K562 (cell line): ENCODE data around the gene THSD8. TPM values are rescaled to one million over a fixed set of nuclear protein-coding genes. Genes with fewer than 3 reads are reported as not detected.

Experiments used
- ETV5 ChIP-seq: sonication (generic); formaldehyde crosslinking; IDR thresholded peaks from 2 replicates; pipeline ENCODE4 v1.4.0; 2020; ENCODE audit warnings: low read depth, mild to moderate bottlenecking, missing genetic modification reagents
- EZH2 ChIP-seq: IDR thresholded peaks from 2 replicates; pipeline ENCODE4 v1.6.1; 2012; ENCODE audit warnings: low read depth, mild to moderate bottlenecking, inconsistent platforms, low read length, borderline replicate concordance
- MECOM ChIP-seq: fragments of 250-450 bp; sonication (Bioruptor Pico); IDR thresholded peaks from 2 replicates; pipeline ENCODE4 v1.8.0; 2022; ENCODE audit warnings: inconsistent platforms
- NBN ChIP-seq: fragments of 450-650 bp; IDR thresholded peaks from 2 replicates; pipeline ENCODE4 v1.6.1; 2016; ENCODE audit warnings: low read depth, mild to moderate bottlenecking
- NEUROD1 ChIP-seq: fragments of 150-350 bp; IDR thresholded peaks from 2 replicates; pipeline ENCODE4 v1.6.1; 2014; ENCODE audit warnings: borderline replicate concordance, low read length, low read depth; ENCODE audit not compliant: partially characterized antibody
- NONO ChIP-seq, 2 experiments: fragments of 200-400 bp in 1 of 2; fragments of 450-650 bp in 1 of 2; formaldehyde crosslinking in 1 of 2; IDR thresholded peaks; 2 replicates each; pipeline ENCODE4 v1.6.1; 2017; ENCODE audit warnings: low read depth in 2 of 2, mild to moderate bottlenecking in 2 of 2, moderate library complexity in 2 of 2, low read length in 1 of 2
- NR1H2 ChIP-seq: sonication (generic); formaldehyde crosslinking; IDR thresholded peaks from 2 replicates; pipeline ENCODE4 v1.4.0; 2020; ENCODE audit warnings: mild to moderate bottlenecking, missing genetic modification reagents
- NR4A1 ChIP-seq, 2 experiments: fragments of 250-450 bp in 1 of 2; fragments of 450-650 bp in 1 of 2; sonication (Bioruptor Pico) in 1 of 2; IDR thresholded peaks; 2 replicates each; pipeline versions ENCODE4 v1.4.0 to v1.6.1; 2016 to 2020; ENCODE audit warnings: mild to moderate bottlenecking in 2 of 2, missing compliant biosample characterization in 1 of 2, missing genetic modification characterization in 1 of 2, moderate library complexity in 1 of 2
- PHF21A ChIP-seq: fragments of 450-650 bp; IDR thresholded peaks from 2 replicates; pipeline ENCODE4 v1.6.1; 2017; ENCODE audit warnings: low read depth, borderline replicate concordance
- RFX1 ChIP-seq: fragments of 450-650 bp; IDR thresholded peaks from 2 replicates; pipeline ENCODE4 v1.6.1; 2016; ENCODE audit warnings: mild to moderate bottlenecking, moderate library complexity
- RNF2 ChIP-seq: sonication (generic); IDR thresholded peaks from 2 replicates; pipeline ENCODE4 v1.6.1; 2016
- SAFB2 ChIP-seq: fragments of 200-400 bp; formaldehyde crosslinking; IDR thresholded peaks from 2 replicates; pipeline ENCODE4 v1.6.1; 2018; ENCODE audit warnings: borderline replicate concordance, low read length, low read depth, moderate library complexity; ENCODE audit not compliant: severe bottlenecking
- SMARCA5 ChIP-seq: fragments of 450-650 bp; IDR thresholded peaks from 2 replicates; pipeline ENCODE4 v1.6.1; 2016
- SMC3 ChIP-seq: conservative IDR thresholded peaks from 2 replicates; pipeline ENCODE4 v1.6.1; 2011; ENCODE audit warnings: low read depth, low read length, improper control_type of control experiment; ENCODE audit not compliant: insufficient read depth
- SRSF9 ChIP-seq: fragments of 200-400 bp; formaldehyde crosslinking; IDR thresholded peaks from 2 replicates; pipeline ENCODE4 v1.6.1; 2017; ENCODE audit warnings: low read depth, low read length, borderline replicate concordance
- ZNF134 ChIP-seq: fragments of 250-450 bp; sonication (Bioruptor Pico); conservative IDR thresholded peaks from 2 replicates; pipeline ENCODE4 v1.4.0; 2020
- ZNF316 ChIP-seq: fragments of 450-650 bp; IDR thresholded peaks from 2 replicates; pipeline ENCODE4 v1.6.1; 2016
- ZNF347 ChIP-seq: fragments of 450-650 bp; formaldehyde crosslinking; IDR thresholded peaks from 2 replicates; pipeline ENCODE4 v1.4.0; 2020; ENCODE audit warnings: low read depth, mild to moderate bottlenecking, moderate library complexity
- ZNF57 ChIP-seq: fragments of 450-650 bp; formaldehyde crosslinking; IDR thresholded peaks from 2 replicates; pipeline ENCODE4 v1.4.0; 2020; ENCODE audit warnings: mild to moderate bottlenecking, moderate library complexity
- ZNF644 ChIP-seq: fragments of 200-800 bp; sonication (Bioruptor generic); IDR thresholded peaks from 2 replicates; pipeline ENCODE4 v1.6.1; 2016; ENCODE audit warnings: low read depth, missing genetic modification characterization, missing compliant biosample characterization
- polyA plus RNA-seq, 8 experiments: library from polyadenylated mRNA; depleted of rRNA in 4 of 8; stranded (reverse) in 5 of 8; unstranded in 3 of 8; fragments of >200 nt; fragmentation: Nextera tagmentation in 2 of 8; fragmentation: Illumina TruSeq in 1 of 8; extraction: Ambion mirVana in 2 of 8; extraction: Trizol in 1 of 8; gene quantifications; 2 replicates each; pipeline versions ENCODE4 v1.2.1 to v1.2.3, GENCODE V29; 2011 to 2014; ENCODE audit warnings: inconsistent platforms in 1 of 8, missing spikeins in 1 of 8
- total RNA-seq, 7 experiments: library from RNA; depleted of rRNA in 6 of 7; stranded (reverse); fragments of >200 nt in 6 of 7; fragmentation: Illumina TruSeq in 2 of 7; extraction: Trizol in 2 of 7; gene quantifications; 2 replicates each; pipeline versions ENCODE4 v1.2.1 to v1.2.3, GENCODE V29; 2011 to 2021; ENCODE audit warnings: low replicate concordance in 1 of 7
- TF ChIP-seq, protein P1 (sequence below): fragments of 200-800 bp; sonication (Bioruptor generic); IDR thresholded peaks from 2 replicates; pipeline ENCODE4 v1.6.1; 2017; ENCODE audit warnings: missing genetic modification characterization, missing compliant biosample characterization
- TF ChIP-seq, protein P2 (sequence below), 2 experiments: fragments of 450-650 bp; conservative IDR thresholded peaks; 2 replicates each; pipeline ENCODE4 v1.6.1; 2017; ENCODE audit warnings: mild to moderate bottlenecking in 2 of 2, moderate library complexity in 2 of 2
- TF ChIP-seq, protein P3 (sequence below), 3 experiments: fragments of 200-800 bp in 1 of 3; sonication (Bioruptor generic) in 1 of 3; sonication (generic) in 1 of 3; formaldehyde crosslinking in 1 of 3; IDR thresholded peaks; 2 replicates each; pipeline versions ENCODE4 v1.6.1 to v1.8.0; 2016 to 2022; ENCODE audit warnings: mild to moderate bottlenecking in 2 of 3, missing compliant biosample characterization in 2 of 3, missing genetic modification characterization in 2 of 3, missing genetic modification reagents in 1 of 3
- TF ChIP-seq, protein P4 (sequence below): fragments of 450-650 bp; formaldehyde crosslinking; IDR thresholded peaks from 2 replicates; pipeline ENCODE4 v1.4.0; 2022; ENCODE audit warnings: missing genetic modification characterization

Gene THSD8
- total and polyA plus RNA-seq, 9 of the 15 experiments (the other 6 are each of a cell fraction or from before 2014, with no cell fraction given), result 8.4 to 42.4 (median 19.9) TPM; not detected in 2

DNA sequence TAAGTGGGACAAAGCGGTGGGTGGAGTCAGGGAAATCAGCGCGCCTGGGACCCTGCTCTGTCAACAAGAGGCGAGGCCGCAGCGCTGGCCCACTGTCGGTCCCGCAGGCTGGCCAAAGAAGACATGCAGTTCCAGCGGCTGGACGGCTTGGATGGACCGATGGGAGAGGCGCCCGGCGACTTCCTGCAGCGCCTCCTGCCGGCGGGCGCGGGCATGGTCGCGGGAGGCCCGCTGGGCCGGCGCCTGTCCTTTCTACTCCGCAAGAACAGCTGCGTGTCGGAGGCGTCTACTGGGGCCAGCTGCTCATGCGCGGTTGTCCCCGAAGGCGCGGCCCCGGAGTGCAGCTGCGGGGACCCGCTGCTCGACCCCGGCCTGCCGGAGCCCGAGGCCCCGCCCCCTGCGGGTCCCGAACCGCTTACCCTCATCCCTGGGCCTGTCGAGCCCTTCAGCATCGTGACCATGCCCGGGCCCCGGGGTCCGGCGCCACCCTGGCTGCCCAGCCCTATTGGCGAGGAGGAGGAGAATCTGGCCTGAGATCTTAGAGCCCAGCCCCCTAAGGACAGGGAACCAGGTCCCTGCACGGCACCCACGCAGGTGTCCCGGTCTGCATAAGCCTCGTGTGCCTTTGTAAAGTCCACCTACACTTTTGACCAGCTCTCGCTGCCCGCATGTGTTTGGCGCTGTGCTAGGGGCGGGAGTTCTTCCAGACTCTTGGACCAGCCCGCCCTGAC, 44.2 kb upstream of the THSD8 start (continued):
- TF ChIP-seq SMC3 (peak; percentile 60), ZNF316 (no peak), ZNF347 (CRISPR knock-in tag) (no peak), NEUROD1 (no peak), SRSF9 (no peak), NBN (no peak), RFX1 (no peak), ZNF134 (CRISPR knock-in tag) (no peak), ETV5 (CRISPR knock-in tag) (no peak), RNF2 (no peak), SAFB2 (no peak), ZNF57 (CRISPR knock-in tag) (no peak), NR4A1 (CRISPR knock-in tag; IDR thresholded peaks at IDR 0.05) (no peak), NR4A1 (tag; IDR thresholded peaks at IDR 0.05) (no peak), ZNF644 (tag) (no peak), NR1H2 (CRISPR knock-in tag) (no peak), SMARCA5 (no peak), EZH2 (no peak), NONO (IDR thresholded peaks at IDR 0.05; ENCODE audit: low read depth in 2 of 2, low read length in 1 of 2) (peak in 1 of 2 experiments; percentile 61; a peak in 1 of 4 replicates), PHF21A (no peak), MECOM (CRISPR knock-in tag) (no peak)
- TF ChIP-seq, protein P1, sequence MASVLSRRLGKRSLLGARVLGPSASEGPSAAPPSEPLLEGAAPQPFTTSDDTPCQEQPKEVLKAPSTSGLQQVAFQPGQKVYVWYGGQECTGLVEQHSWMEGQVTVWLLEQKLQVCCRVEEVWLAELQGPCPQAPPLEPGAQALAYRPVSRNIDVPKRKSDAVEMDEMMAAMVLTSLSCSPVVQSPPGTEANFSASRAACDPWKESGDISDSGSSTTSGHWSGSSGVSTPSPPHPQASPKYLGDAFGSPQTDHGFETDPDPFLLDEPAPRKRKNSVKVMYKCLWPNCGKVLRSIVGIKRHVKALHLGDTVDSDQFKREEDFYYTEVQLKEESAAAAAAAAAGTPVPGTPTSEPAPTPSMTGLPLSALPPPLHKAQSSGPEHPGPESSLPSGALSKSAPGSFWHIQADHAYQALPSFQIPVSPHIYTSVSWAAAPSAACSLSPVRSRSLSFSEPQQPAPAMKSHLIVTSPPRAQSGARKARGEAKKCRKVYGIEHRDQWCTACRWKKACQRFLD (CRISPR knock-in tag), result no peak
- TF ChIP-seq, protein P2, sequence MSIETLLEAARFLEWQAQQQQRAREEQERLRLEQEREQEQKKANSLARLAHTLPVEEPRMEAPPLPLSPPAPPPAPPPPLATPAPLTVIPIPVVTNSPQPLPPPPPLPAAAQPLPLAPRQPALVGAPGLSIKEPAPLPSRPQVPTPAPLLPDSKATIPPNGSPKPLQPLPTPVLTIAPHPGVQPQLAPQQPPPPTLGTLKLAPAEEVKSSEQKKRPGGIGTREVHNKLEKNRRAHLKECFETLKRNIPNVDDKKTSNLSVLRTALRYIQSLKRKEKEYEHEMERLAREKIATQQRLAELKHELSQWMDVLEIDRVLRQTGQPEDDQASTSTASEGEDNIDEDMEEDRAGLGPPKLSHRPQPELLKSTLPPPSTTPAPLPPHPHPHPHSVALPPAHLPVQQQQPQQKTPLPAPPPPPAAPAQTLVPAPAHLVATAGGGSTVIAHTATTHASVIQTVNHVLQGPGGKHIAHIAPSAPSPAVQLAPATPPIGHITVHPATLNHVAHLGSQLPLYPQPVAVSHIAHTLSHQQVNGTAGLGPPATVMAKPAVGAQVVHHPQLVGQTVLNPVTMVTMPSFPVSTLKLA (conservative IDR thresholded peaks at IDR 0.05), result peak in 1 of 2 experiments; percentile 42; a peak in 2 of 4 replicates
- TF ChIP-seq, protein P3, sequence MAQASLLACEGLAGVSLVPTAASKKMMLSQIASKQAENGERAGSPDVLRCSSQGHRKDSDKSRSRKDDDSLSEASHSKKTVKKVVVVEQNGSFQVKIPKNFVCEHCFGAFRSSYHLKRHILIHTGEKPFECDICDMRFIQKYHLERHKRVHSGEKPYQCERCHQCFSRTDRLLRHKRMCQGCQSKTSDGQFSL (CRISPR knock-in tag; IDR thresholded peaks at IDR 0.05), result no peak
- TF ChIP-seq, protein P3 (tag; IDR thresholded peaks at IDR 0.05), result no peak
- TF ChIP-seq, protein P4, sequence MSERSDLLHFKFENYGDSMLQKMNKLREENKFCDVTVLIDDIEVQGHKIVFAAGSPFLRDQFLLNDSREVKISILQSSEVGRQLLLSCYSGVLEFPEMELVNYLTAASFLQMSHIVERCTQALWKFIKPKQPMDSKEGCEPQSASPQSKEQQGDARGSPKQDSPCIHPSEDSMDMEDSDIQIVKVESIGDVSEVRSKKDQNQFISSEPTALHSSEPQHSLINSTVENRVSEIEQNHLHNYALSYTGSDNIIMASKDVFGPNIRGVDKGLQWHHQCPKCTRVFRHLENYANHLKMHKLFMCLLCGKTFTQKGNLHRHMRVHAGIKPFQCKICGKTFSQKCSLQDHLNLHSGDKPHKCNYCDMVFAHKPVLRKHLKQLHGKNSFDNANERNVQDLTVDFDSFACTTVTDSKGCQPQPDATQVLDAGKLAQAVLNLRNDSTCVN (CRISPR knock-in tag), result no peak
